ENCODE results near the gene SIX1.

SIX1 gene

DNA sequence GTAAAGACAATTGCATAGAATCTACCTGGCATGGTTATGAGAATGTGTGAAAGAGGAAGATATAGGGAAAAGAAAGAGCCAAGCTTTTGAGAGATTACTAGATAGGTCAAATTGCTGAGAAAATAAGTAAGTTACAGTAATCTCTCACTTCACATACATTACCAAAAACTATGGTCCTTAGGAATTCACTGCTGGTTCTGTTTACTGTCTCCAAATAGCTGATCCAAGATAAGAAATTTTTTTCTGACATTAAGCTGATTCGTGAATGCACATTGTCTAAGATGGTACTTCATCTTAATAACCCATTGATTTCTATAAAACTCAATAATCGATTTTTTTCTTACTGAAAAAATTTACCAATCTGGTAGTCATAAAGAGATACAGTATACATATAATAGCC lies 17.4 kb downstream of the SIX1 start:
- no peaks in the 10 kb centered on the region for H3K36me3 ChIP-seq (ENCODE audit: insufficient read depth)
- H3K9ac ChIP-seq: no peak overlapping the region

GRCh38 chr14:60630129-60630528 lies 19.1 kb downstream of the SIX1 start:
- peaks cover 36% of the 10 kb centered on the region for H3K4me1 ChIP-seq (ENCODE audit: low read depth, poor library complexity, severe bottlenecking)
- no peak overlapping the region for H2AFZ ChIP-seq (ENCODE audit: low read depth)
- TF ChIP-seq CTCF (conservative IDR thresholded peaks at IDR 0.05; ENCODE audit: low read depth, low read length): no peak
- no peaks in the 10 kb centered on the region for H4K20me1 ChIP-seq (ENCODE audit: insufficient read depth)
- no peak overlapping the region for H3K27ac ChIP-seq
- no peak overlapping the region for H3K9ac ChIP-seq
- no peaks in the 10 kb centered on the region for H3K36me3 ChIP-seq (ENCODE audit: insufficient read depth)
- no peaks in the 10 kb centered on the region for H3K79me2 ChIP-seq (ENCODE audit: insufficient read depth, low read depth)
- H3K4me2 ChIP-seq: no peak overlapping the region
- no peak overlapping the region for H3K4me3 ChIP-seq (IDR thresholded peaks at IDR 0.05; ENCODE audit: insufficient read depth, low read depth, low read length)
- H3K27me3 ChIP-seq (ENCODE audit: insufficient read depth, low read depth): no peaks in the 10 kb centered on the region

More for the DNA sequence above, 17.4 kb downstream of the SIX1 start:
- peak overlapping the region; percentile 74; the same call in 1 of the 2 replicates for H3K4me2 ChIP-seq
- H3K27me3 ChIP-seq (ENCODE audit: insufficient read depth, low read depth): no peaks in the 10 kb centered on the region
- H3K4me3 ChIP-seq (IDR thresholded peaks at IDR 0.05; ENCODE audit: insufficient read depth, low read depth, low read length): no peak overlapping the region
- H4K20me1 ChIP-seq (ENCODE audit: insufficient read depth): no peaks in the 10 kb centered on the region
- H3K27ac ChIP-seq: no peak overlapping the region
- no peaks in the 10 kb centered on the region for H3K79me2 ChIP-seq (ENCODE audit: insufficient read depth, low read depth)
- H2AFZ ChIP-seq (ENCODE audit: low read depth): no peak overlapping the region
- H3K4me1 ChIP-seq (ENCODE audit: low read depth, poor library complexity, severe bottlenecking): peaks cover 36% of the 10 kb centered on the region
- no peak for TF ChIP-seq CTCF (conservative IDR thresholded peaks at IDR 0.05; ENCODE audit: low read depth, low read length)

- no peak overlapping the region for H3K9ac ChIP-seq
- H3K4me2 ChIP-seq: no peak overlapping the region
- no peak overlapping the region for H2AFZ ChIP-seq (ENCODE audit: low read depth)
- H3K79me2 ChIP-seq (ENCODE audit: insufficient read depth, low read depth): no peaks in the 10 kb centered on the region
- H3K36me3 ChIP-seq (ENCODE audit: insufficient read depth): no peaks in the 10 kb centered on the region
- no peaks in the 10 kb centered on the region for H4K20me1 ChIP-seq (ENCODE audit: insufficient read depth)
- no peak overlapping the region for H3K4me3 ChIP-seq (IDR thresholded peaks at IDR 0.05; ENCODE audit: insufficient read depth, low read depth, low read length)
- TF ChIP-seq CTCF (conservative IDR thresholded peaks at IDR 0.05; ENCODE audit: low read depth, low read length): no peak
- H3K4me1 ChIP-seq (ENCODE audit: low read depth, poor library complexity, severe bottlenecking): peaks cover 30% of the 10 kb centered on the region
- H3K27ac ChIP-seq: no peak overlapping the region
- no peaks in the 10 kb centered on the region for H3K27me3 ChIP-seq (ENCODE audit: insufficient read depth, low read depth)
Measured at GRCh38 chr14:60628892-60629291, 20.4 kb downstream of the SIX1 start.

DNA sequence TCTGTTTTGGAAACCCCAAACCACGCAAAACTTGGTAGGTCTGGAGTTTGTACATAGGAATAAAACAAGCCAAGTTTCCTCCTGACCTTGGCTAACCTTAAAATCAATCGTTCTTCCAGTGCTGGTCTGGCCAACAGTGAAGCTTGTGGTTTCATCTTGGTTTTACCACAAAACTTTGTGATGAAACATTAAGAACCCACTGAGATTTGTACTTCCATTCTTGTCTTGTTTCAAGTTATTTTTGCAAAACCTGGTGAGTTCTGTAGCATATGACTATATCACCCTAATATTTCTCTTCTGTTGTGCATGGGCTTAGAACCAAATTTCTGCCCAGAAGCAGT lies 26.4 kb downstream of the SIX1 start:
- TF ChIP-seq CTCF (conservative IDR thresholded peaks at IDR 0.05; ENCODE audit: low read depth, low read length): no peak
- peaks cover 25% of the 10 kb centered on the region for H3K4me1 ChIP-seq (ENCODE audit: low read depth, poor library complexity, severe bottlenecking)
- no peak overlapping the region for H3K9ac ChIP-seq
- no peaks in the 10 kb centered on the region for H3K79me2 ChIP-seq (ENCODE audit: insufficient read depth, low read depth)
- H3K4me3 ChIP-seq (IDR thresholded peaks at IDR 0.05; ENCODE audit: insufficient read depth, low read depth, low read length): no peak overlapping the region
- H3K36me3 ChIP-seq (ENCODE audit: insufficient read depth): no peaks in the 10 kb centered on the region
- no peak overlapping the region for H2AFZ ChIP-seq (ENCODE audit: low read depth)
- no peak overlapping the region for H3K27ac ChIP-seq
- no peaks in the 10 kb centered on the region for H4K20me1 ChIP-seq (ENCODE audit: insufficient read depth)
- H3K27me3 ChIP-seq (ENCODE audit: insufficient read depth, low read depth): no peaks in the 10 kb centered on the region
- peak overlapping the region; percentile 88 for H3K4me2 ChIP-seq
